ENCODE results near the gene ASAP2.

The ASAP2 gene

DNA sequence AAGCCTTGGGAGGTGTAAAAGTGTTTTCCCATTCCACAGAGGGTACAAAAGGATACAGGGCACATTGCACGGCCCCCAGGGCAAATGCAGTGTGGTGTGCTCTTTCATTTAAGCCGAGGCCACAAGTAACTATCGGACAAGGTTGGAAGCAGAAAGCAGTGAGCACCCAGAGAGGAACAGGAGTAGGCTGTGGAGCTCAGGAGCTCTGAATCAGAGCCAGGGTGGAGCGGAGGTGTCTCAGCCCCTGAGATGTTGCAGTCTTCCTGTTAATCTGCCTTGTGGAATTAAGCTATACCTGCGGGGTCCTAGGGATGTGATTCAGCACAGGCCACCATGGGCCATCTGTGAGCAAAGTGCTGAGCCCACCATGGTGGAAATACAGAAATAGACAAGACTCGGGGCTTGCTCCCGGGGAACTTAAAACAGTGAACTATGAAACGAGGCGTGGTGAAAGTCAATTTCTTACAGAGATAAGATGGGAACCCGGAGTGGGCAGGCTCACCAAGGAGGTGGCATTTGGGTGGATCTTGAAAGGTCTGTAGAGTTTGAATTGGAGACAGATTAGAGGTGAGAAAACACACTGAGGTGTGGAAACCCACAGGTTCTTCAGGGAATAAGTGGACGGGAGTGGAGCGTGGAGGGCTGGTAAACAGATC lies 44.0 kb downstream of the ASAP2 start:
- TF ChIP-seq, protein P1, sequence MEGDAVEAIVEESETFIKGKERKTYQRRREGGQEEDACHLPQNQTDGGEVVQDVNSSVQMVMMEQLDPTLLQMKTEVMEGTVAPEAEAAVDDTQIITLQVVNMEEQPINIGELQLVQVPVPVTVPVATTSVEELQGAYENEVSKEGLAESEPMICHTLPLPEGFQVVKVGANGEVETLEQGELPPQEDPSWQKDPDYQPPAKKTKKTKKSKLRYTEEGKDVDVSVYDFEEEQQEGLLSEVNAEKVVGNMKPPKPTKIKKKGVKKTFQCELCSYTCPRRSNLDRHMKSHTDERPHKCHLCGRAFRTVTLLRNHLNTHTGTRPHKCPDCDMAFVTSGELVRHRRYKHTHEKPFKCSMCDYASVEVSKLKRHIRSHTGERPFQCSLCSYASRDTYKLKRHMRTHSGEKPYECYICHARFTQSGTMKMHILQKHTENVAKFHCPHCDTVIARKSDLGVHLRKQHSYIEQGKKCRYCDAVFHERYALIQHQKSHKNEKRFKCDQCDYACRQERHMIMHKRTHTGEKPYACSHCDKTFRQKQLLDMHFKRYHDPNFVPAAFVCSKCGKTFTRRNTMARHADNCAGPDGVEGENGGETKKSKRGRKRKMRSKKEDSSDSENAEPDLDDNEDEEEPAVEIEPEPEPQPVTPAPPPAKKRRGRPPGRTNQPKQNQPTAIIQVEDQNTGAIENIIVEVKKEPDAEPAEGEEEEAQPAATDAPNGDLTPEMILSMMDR (IDR thresholded peaks at IDR 0.05; ENCODE audit: low read depth, low read length, missing control alignments): no peak
- DNase-seq (ENCODE audit: low read depth): no peak
- no peak overlapping the region for H3K4me3 ChIP-seq (ENCODE audit: low read depth, low read length)

DNA sequence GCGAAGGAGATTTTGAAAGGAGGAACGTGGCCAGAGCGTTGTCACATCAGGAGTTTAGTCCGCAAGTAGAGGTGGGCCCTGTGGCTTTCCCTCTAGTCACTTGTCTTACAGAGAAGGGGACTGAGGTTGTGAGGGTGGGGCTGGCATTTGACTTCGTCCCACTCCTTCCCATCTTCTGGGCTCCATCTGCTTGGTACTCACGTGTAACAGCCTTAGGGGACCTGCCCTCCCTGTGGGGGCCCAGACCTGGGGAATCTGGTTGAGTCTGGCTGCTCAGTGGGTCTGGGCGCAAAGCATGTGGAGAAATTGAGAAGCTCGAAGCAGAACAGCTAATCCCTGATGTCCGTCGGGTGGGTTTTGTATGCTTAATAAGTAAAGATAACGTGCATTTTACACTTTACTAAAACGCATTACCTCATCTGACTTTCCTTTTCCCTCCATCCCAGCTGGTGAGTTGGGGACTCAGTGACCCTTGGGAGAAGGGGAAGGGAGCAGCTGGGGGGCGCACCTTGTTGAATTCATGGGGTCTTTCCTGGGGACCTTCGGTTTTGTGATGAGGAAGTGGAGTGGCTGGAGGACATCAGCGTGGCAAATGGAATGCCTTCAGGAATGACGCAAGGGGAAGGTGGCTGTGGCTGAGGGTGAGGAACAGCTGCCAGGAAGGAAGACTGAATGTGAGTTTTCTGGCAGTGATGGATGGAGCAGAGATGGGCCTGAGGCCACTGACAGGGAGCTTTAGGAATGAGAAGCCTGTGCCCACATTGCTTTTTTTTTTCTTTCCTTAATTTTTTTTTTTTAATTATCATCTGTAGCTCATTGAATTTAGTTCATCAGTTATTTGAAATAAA lies 44.8 kb downstream of the ASAP2 start:
- TF ChIP-seq, protein P1 (IDR thresholded peaks at IDR 0.05; ENCODE audit: low read depth, low read length, missing control alignments): no peak
- DNase-seq (ENCODE audit: low read depth): no peak
- H3K4me3 ChIP-seq (ENCODE audit: low read depth, low read length): no peak overlapping the region

DNA sequence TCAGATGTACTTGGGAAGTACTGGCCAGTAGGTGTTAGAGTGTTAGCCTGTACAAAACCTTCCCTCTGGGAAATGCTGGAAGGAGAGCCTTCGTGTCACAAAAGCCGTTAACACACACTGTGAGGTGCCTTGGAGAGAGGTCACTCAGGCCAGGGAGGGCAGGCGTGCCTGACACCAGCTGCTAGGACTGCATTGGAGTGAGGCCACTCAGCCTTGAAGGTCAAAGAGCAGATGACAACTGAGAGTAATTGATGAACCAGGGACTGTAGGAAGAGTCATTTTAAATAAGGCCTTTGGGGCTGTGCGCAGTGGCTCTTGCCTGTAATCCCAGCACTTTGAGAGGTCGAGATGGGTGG lies 45.4 kb downstream of the ASAP2 start:
- TF ChIP-seq, protein P1 (IDR thresholded peaks at IDR 0.05; ENCODE audit: low read depth, low read length, missing control alignments): no peak
- H3K4me3 ChIP-seq (ENCODE audit: low read depth, low read length): no peak overlapping the region
- DNase-seq (ENCODE audit: low read depth): no peak

- no peak overlapping the region for H3K4me3 ChIP-seq (ENCODE audit: low read depth, low read length)
- TF ChIP-seq, protein P1 (IDR thresholded peaks at IDR 0.05; ENCODE audit: low read depth, low read length, missing control alignments): no peak
- DNase-seq (ENCODE audit: low read depth): no peak
Observed at GRCh38 chr2:9255416-9255815, 48.8 kb downstream of the ASAP2 start.

DNA sequence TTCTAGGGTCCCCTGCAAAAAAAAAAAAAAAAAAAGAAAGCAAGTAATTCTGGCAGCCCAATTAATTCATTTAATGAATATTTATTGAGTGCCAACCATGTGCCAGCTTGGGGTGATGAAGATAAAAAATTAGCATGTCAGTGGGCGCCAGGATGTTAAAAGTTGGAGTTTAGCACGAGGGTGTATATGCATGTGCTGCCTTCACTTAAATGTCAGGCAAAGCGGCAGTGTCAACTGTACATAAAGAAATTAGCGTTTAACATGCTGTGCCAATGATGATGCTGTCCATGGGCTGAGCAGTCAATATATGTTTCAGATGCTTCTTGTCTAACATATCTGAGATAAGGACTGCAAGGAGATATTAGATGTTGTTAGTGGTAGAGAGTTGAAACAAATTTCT lies 49.5 kb downstream of the ASAP2 start:
- TF ChIP-seq, protein P1 (IDR thresholded peaks at IDR 0.05; ENCODE audit: low read depth, low read length, missing control alignments): no peak
- no peak overlapping the region for H3K4me3 ChIP-seq (ENCODE audit: low read depth, low read length)
- no peak for DNase-seq (ENCODE audit: low read depth)

DNA sequence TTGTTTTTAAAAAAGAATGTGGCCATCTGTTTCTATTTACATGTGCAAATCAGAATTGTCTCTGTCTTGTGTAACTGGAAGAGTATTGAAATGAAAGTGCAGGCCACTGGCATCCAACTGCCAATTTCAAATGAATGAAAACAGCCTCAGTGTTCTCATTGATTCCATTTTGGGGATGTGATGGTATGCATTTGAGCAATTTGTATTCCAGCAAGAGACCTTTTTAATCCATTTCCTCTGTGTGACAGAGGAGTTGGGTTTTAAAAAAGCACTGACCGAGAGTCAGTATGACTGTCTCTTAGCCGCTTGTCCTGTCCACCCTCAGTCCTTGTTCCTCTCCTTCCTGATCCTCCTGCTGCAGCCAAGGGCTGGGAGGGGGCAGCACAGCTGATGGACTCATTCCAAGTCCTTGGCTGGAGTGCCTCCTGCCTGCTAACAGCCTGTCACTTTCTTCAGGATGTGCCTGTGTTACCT lies 50.0 kb downstream of the ASAP2 start:
- DNase-seq (ENCODE audit: low read depth): no peak
- TF ChIP-seq, protein P1 (IDR thresholded peaks at IDR 0.05; ENCODE audit: low read depth, low read length, missing control alignments): no peak
- H3K4me3 ChIP-seq (ENCODE audit: low read depth, low read length): no peak overlapping the region
